Heart left ventricle (tissue), 13 donors: Measurements from ENCODE around the gene RDH14.

Source experiments
- POLR2A ChIP-seq, 2 donors: fragments of 450-650 bp; IDR thresholded peaks; one replicate each; pipeline ENCODE4 v1.6.1; 2017; ENCODE audit warnings: antibody characterized with exemption in 2 of 2, mild to moderate bottlenecking in 2 of 2, moderate library complexity in 2 of 2
- TF ChIP-seq, protein P1 (sequence below), 12 donors: fragments of 200-600 bp; sonication (generic) in 4 of 12; IDR thresholded peaks; one replicate each; pipeline versions ENCODE4 v1.5.0 to v1.8.0; 2018 to 2022; ENCODE audit warnings: antibody characterized with exemption in 12 of 12, mild to moderate bottlenecking in 5 of 12
- donor health status: ischemic (EF 13 %, LVEDD 7.1; RV severe dilation, severe dysfunction).
- donor health status: DM: no; HTN: yes; CAD: no.
- donor health status: DM: no; HTN: no; CAD: no.
- donor health status: ischemic (EF 25% LVEDD 6.9; RV normal size, moderate dysfunction).
- donor health status: ischemic (EF 25% LVEDD 5.7; RV mildly dilated, moderate dysfunction).
- donor health status: ischemic (EF 35%, LVEDD 5.7; RV mildly dilated, moderate dysfunction).
- donor health status: nonischemic (EF 11% LVEDD 7.7; RV severe dilation, severe dysfunction).
- donor health status: DM: yes; HTN: yes; CAD: no.
- donor health status: PGD.
- donor health status: ischemic (EF 29% LVEDD 5.4; RV normal size, mild dysfunction).
- donor health status: nonischemic (EF 23%, LVEDD 6.1; RV moderate dilation, normal function).

DNA sequence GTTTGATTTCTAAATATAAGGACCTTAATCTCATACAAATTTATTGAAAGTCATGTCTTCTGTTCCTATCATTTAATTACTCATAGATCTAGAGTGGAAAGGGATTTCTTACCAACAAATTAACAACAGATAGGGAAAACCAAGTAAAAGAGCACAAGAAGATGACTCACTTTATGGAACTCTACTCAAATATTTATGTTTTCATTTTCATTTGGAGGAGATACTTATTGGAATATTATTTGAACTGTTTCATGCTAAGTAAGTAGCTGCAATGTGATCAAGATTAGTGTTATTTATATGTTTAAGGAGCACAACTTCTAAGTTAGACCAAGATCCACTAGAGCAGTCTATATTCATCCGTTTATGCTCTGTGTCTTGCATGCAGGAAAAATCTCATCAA lies 27.6 kb upstream of the RDH14 start:
- TF ChIP-seq, protein P1, sequence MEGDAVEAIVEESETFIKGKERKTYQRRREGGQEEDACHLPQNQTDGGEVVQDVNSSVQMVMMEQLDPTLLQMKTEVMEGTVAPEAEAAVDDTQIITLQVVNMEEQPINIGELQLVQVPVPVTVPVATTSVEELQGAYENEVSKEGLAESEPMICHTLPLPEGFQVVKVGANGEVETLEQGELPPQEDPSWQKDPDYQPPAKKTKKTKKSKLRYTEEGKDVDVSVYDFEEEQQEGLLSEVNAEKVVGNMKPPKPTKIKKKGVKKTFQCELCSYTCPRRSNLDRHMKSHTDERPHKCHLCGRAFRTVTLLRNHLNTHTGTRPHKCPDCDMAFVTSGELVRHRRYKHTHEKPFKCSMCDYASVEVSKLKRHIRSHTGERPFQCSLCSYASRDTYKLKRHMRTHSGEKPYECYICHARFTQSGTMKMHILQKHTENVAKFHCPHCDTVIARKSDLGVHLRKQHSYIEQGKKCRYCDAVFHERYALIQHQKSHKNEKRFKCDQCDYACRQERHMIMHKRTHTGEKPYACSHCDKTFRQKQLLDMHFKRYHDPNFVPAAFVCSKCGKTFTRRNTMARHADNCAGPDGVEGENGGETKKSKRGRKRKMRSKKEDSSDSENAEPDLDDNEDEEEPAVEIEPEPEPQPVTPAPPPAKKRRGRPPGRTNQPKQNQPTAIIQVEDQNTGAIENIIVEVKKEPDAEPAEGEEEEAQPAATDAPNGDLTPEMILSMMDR (IDR thresholded peaks at IDR 0.05), result no peak
- TF ChIP-seq POLR2A (IDR thresholded peaks at IDR 0.05), result no peak
